Lung (tissue), 12 donors: ENCODE data around the gene ACAT2. TPM values are rescaled to one million over a fixed set of nuclear protein-coding genes. Genes with fewer than 3 reads are reported as not detected.
"Not testable (repeated sequence)": the region's sequence is repeated elsewhere in the genome, so short reads cannot be mapped to it uniquely, and the experiment has no call there.

Source experiments
- ATAC-seq: fragments of 200-7000 bp; cut with Tn5 transposase; one replicate; pipeline ENCODE4 v1.9.1; 2020; ENCODE audit warnings: moderate number of reproducible peaks; ENCODE audit not compliant: insufficient read depth, low FRiP score
- DNase-seq, 3 donors: peaks; one replicate each; pipeline ENCODE4 v3.0.0-alpha.2; 2013 to 2017
- H3K27ac ChIP-seq, 2 donors: one replicate each; pipeline ENCODE4 v1.5.1; 2013; ENCODE audit warnings: mild to moderate bottlenecking in 2 of 2, moderate library complexity in 2 of 2, control low read depth in 1 of 2, inconsistent platforms in 1 of 2, low read depth in 1 of 2, low read length in 1 of 2
- H3K27me3 ChIP-seq, 3 donors: one replicate each; pipeline ENCODE4 v1.5.1; 2013; ENCODE audit warnings: low read length in 2 of 3; ENCODE audit not compliant: control insufficient read depth in 3 of 3, insufficient read depth in 3 of 3
- H3K36me3 ChIP-seq, 4 donors: one replicate each; pipeline ENCODE4 v1.5.1; 2013; ENCODE audit warnings: low read length in 4 of 4, mild to moderate bottlenecking in 1 of 4, moderate library complexity in 1 of 4; ENCODE audit not compliant: control insufficient read depth in 4 of 4, insufficient read depth in 4 of 4
- H3K4me1 ChIP-seq, 5 donors: one replicate each; pipeline ENCODE4 v1.5.1; 2013; ENCODE audit warnings: low read length in 5 of 5, mild to moderate bottlenecking in 2 of 5, moderate library complexity in 1 of 5; ENCODE audit not compliant: control insufficient read depth in 5 of 5, insufficient read depth in 5 of 5
- H3K4me3 ChIP-seq: one replicate; pipeline ENCODE4 v1.5.1; 2013; ENCODE audit warnings: mild to moderate bottlenecking, control low read depth, moderate library complexity
- H3K9ac ChIP-seq, 2 donors: one replicate each; pipeline ENCODE4 v1.5.1; 2013; ENCODE audit warnings: low read length in 2 of 2, control low read depth in 1 of 2; ENCODE audit not compliant: insufficient read depth in 1 of 2
- H3K9me3 ChIP-seq, 4 donors: one replicate each; pipeline ENCODE4 v1.5.1; 2013; ENCODE audit warnings: low read length in 3 of 4, mild to moderate bottlenecking in 1 of 4, moderate library complexity in 1 of 4; ENCODE audit not compliant: control insufficient read depth in 4 of 4, insufficient read depth in 3 of 4
- CTCF ChIP-seq: IDR thresholded peaks from 2 replicates; pipeline ENCODE4 v1.5.1; 2012; ENCODE audit warnings: mild to moderate bottlenecking; ENCODE audit errors: control extremely low read depth, extremely low read depth
- WGBS, 2 donors: extraction: QIAGEN DNeasy Blood & Tissue Kit; methylation state at CpG; one replicate each; pipeline ENCODE4 v1.1.7; 2013; 5-methylcytosine and 5-hydroxymethylcytosine counted together
- polyA plus RNA-seq, 2 donors: library from polyadenylated mRNA; stranded (reverse); fragments of 200-250 nt; gene quantifications; one replicate each; pipeline ENCODE4 v1.2.1, GENCODE V29; 2013
- total RNA-seq, 2 donors: library from RNA; depleted of rRNA in 1 of 2; stranded (reverse); fragments of >200 nt in 1 of 2; gene quantifications; one replicate each; pipeline ENCODE4 v1.2.1, GENCODE V29; 2014 to 2021
- donor health status: control.
- donor health status: control.
- donor health status: Bipolar disorder and iron deficiency.
- donor health status: healthy.
- donor health status: DM: yes; HTN: yes; CAD: no.

Gene ACAT2
- total and polyA plus RNA-seq, 4 donors: 20.8 to 84.4 (median 67.6) TPM

GRCh38 chr6:159724778-159725177 is 37.1 kb upstream of the ACAT2 start:
- no peaks in the 10 kb centered on the region for H3K9me3 ChIP-seq
- no peak overlapping the region for H3K4me3 ChIP-seq
- peaks cover 0 to 20% (median 5%) of the 10 kb centered on the region in 5 donors for H3K4me1 ChIP-seq
- ATAC-seq: no peak
- TF ChIP-seq CTCF: no peak
- H3K9ac ChIP-seq: no peak overlapping the region
- WGBS, 2 donors: 95 to 96% methylated on average over 4 of the region's 4 CpGs
- H3K36me3 ChIP-seq: peaks cover 0 to 6% (median 0%) of the 10 kb centered on the region in 4 donors
- DNase-seq: no peak
- H3K27ac ChIP-seq: no peak overlapping the region
- no peaks in the 10 kb centered on the region for H3K27me3 ChIP-seq

DNA sequence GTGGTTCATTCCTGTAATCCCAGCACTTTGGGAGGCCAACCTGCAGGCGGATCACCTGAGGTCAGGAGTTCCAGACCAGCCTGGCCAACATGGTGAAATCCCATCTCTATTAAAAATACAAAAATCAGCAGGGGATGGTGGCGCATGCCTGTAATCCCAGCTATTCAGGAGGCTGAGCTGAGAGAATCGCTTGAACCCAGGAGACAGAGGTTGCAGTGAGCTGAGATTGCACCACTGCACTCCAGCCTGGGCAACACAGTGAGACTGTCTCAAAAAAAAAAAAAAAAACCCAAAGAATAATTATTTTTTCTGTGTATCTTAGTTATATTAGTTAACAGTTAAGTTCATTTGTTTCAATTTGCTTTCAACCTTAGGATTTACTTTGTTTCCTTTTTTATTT is 36.6 kb upstream of the ACAT2 start:
- 92 to 95% methylated on average over 3 of the region's 3 CpGs for WGBS, 2 donors
- not testable (repeated sequence) for ATAC-seq

DNA sequence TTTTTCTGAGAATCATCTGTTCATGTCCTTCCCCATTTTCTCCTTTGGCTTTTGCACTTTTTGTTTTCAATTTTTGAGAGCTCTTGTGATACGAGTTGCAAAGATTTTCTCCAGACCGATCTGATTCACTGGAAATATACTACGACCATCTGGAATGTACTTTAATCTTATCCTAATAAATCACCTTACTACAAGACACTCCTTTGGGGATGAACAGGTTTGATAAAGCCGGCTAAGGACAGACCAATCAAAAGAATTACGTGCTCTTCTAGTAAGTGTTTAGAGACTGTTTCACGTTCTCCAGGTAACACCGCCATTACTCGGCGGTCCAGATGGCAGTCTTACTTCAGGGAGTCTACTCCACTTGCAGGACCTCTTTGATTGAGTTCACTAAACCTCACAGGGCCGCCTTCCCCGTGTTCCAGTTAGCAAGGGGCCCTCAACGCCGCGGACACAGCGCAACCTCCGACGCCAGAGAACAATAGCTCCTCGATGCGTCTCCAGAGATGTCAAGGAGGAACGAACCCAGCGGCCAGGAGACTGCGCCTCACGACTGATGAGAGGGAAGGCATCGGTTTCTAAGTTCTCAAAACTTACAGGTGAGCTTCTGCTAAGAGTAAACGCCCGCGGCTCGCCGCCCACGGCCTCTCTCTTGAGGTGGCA is 35.5 kb upstream of the ACAT2 start:
- H3K9ac ChIP-seq: peak overlapping the region; percentile 91 to 98
- H3K9me3 ChIP-seq: no peaks in the 10 kb centered on the region
- H3K27ac ChIP-seq: peak overlapping the region; percentile 98 to 100
- WGBS, 2 donors: 1% methylated on average over 30 of the region's 30 CpGs
- peaks cover 0 to 26% (median 6%) of the 10 kb centered on the region in 5 donors for H3K4me1 ChIP-seq
- H3K27me3 ChIP-seq: no peaks in the 10 kb centered on the region
- peaks cover 0 to 6% (median 0%) of the 10 kb centered on the region in 4 donors for H3K36me3 ChIP-seq
- TF ChIP-seq CTCF: no peak
- peak overlapping the region; percentile 63 for H3K4me3 ChIP-seq
- DNase-seq (no peak), ATAC-seq (peak; percentile 14)

More for the DNA sequence above, 36.6 kb upstream of the ACAT2 start:
- not testable (repeated sequence) for DNase-seq, H3K4me3 ChIP-seq, H3K27me3 ChIP-seq, H3K9ac ChIP-seq, H3K27ac ChIP-seq, H3K9me3 ChIP-seq, H3K36me3 ChIP-seq
- peaks cover 0 to 24% (median 6%) of the 10 kb centered on the region in 5 donors for H3K4me1 ChIP-seq

- no peaks in the 10 kb centered on the region for H3K9me3 ChIP-seq
- peak within 1 kb of the TSS; percentile 100 for H3K27ac ChIP-seq
- H3K4me3 ChIP-seq: peak within 1 kb of the TSS; percentile 98
- ATAC-seq (peak; percentile 94), DNase-seq (peak; percentile 94 to 97 (median 96))
- no peaks in the 10 kb centered on the region for H3K27me3 ChIP-seq
- no peak for TF ChIP-seq CTCF
- WGBS, 2 donors: 0 to 1% methylated on average over 83 to 93 of the region's 93 CpGs
- peaks cover 0 to 26% (median 6%) of the 10 kb centered on the region in 5 donors for H3K4me1 ChIP-seq
- peak within 1 kb of the TSS; percentile 97 to 98 for H3K9ac ChIP-seq
- H3K36me3 ChIP-seq: peaks cover 0 to 6% (median 0%) of the 10 kb centered on the region in 4 donors
Observed at GRCh38 chr6:159726918-159727716, 34.7 kb upstream of the ACAT2 start, which contains the start of gene WTAP. Gene WTAP, plus strand, starts transcription at chr6:159727506. Its CDS starts 8,760 bp downstream, at chr6:159736266.
